Vein endothelial cell (primary cell): ENCODE data around the gene RNF2. TPM values are rescaled to one million over a fixed set of nuclear protein-coding genes. Genes with fewer than 3 reads are reported as not detected.

Experiments
- small RNA-seq: library from RNA; depleted of rRNA; stranded (forward); fragments of <200 nt; gene quantifications from one replicate; pipeline ENCODE3, GENCODE V24; 2012
- total RNA-seq: library from RNA; depleted of rRNA; stranded (reverse); fragments of >200 nt; gene quantifications from 2 replicates; pipeline ENCODE4 v1.2.3, GENCODE V29; 2012

Gene RNF2
- total RNA-seq = 27.1 and 29.7 TPM in 2 replicates

GRCh38 chr1:185044981-185045813 is at the start of gene RNF2:
RNF2 (plus strand) TSS chr1:185045558; CDS start chr1:185087554, 41,996 bp downstream.

Small RNAs within 50 kb of the gene (small RNA-seq; reads per million reads assigned to genes)
- not detected for gene RNA5SP72

Other genes with a start within 250 kb of the RNF2 start
- gene NIBAN1, start 71.0 kb upstream of the RNF2 start, total RNA-seq = 5.2 and 6.4 TPM in 2 replicates
- 9.5 and 26.0 TPM in 2 replicates for gene TRMT1L, start 111.4 kb downstream of the RNF2 start, total RNA-seq
- 4.2 and 4.4 TPM in 2 replicates for gene SWT1, start 111.6 kb downstream of the RNF2 start, total RNA-seq